AG10803 (cell line): Measurements from ENCODE around the gene CDK14.
A peak's percentile ranks its signal among the peaks of the same experiment; 100 is the strongest.

Source experiments
- DNase-seq: peaks from one replicate; pipeline ENCODE4 v3.0.0; 2010; ENCODE audit warnings: low read depth
- H3K4me3 ChIP-seq: 2 replicates; pipeline ENCODE4 v1.5.1; 2011; ENCODE audit warnings: mild to moderate bottlenecking, low read length, control low read depth
- TF ChIP-seq, protein P1 (sequence below): conservative IDR thresholded peaks from 2 replicates; pipeline ENCODE4 v1.5.1; 2011; ENCODE audit warnings: mild to moderate bottlenecking, low read length, control low read depth, inconsistent platforms

Gene CDK14

DNA sequence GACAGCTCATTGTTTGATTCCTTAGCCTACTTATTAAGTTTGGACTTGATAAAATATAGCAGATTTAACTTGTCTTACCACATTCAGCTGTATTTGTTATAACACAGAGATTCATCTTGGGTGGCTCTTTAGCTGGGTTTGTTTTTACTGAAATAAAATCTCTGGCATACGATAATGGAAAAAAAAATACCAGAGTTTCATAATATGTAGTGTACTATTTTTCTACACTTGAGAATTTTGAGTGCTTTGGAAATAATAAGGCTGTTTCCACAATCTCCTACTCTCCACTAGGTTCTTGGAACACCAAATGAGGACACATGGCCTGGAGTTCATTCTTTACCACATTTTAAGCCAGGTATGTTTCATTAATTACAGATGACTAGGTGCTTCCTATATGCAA, 449.5 kb downstream of the CDK14 start:
- H3K4me3 ChIP-seq = no peak overlapping the region
- TF ChIP-seq, protein P1, sequence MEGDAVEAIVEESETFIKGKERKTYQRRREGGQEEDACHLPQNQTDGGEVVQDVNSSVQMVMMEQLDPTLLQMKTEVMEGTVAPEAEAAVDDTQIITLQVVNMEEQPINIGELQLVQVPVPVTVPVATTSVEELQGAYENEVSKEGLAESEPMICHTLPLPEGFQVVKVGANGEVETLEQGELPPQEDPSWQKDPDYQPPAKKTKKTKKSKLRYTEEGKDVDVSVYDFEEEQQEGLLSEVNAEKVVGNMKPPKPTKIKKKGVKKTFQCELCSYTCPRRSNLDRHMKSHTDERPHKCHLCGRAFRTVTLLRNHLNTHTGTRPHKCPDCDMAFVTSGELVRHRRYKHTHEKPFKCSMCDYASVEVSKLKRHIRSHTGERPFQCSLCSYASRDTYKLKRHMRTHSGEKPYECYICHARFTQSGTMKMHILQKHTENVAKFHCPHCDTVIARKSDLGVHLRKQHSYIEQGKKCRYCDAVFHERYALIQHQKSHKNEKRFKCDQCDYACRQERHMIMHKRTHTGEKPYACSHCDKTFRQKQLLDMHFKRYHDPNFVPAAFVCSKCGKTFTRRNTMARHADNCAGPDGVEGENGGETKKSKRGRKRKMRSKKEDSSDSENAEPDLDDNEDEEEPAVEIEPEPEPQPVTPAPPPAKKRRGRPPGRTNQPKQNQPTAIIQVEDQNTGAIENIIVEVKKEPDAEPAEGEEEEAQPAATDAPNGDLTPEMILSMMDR = no peak
- no peak for DNase-seq

DNA sequence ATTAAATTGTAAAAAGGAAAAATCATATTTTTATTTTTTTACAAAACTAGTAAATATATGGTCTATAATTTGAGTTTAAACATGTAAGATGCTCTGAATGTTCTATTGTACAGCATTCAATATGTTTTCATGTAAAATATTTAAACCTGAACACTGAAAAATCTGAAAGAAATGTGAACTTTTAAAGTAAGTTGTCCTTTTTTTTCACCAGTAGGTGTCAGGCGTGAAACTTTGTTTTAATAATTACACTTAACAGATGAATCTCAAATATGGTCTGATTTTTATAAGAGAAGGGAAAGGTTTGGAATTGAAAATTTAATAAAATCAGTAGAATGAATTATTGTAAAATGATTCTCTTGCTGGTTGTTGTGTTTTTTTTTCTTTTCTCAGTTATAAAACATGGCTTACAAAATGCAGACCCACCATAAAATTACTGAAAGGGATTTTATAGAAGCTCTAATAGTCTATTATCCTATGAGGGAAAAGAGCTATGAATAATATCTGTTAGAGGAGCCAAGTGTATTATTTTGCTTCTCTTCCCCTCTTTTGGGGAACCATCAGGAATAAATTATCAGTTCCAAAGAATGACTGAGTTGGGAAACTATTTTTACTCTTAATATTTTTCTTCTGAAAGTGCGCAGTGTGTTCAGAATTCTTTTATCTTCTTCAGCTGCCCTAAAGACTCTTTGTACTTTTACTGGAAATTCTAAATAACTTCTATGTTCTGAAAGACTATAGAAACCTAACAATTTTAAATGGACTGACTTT, 450.4 kb downstream of the CDK14 start:
- TF ChIP-seq, protein P1 = peak; percentile 54
- H3K4me3 ChIP-seq = no peak overlapping the region
- peak; percentile 44 for DNase-seq

GRCh38 chr7:91047636-91048035, 451.5 kb downstream of the CDK14 start:
- TF ChIP-seq, protein P1 = no peak
- DNase-seq = peak; percentile 25
- no peak overlapping the region for H3K4me3 ChIP-seq

DNA sequence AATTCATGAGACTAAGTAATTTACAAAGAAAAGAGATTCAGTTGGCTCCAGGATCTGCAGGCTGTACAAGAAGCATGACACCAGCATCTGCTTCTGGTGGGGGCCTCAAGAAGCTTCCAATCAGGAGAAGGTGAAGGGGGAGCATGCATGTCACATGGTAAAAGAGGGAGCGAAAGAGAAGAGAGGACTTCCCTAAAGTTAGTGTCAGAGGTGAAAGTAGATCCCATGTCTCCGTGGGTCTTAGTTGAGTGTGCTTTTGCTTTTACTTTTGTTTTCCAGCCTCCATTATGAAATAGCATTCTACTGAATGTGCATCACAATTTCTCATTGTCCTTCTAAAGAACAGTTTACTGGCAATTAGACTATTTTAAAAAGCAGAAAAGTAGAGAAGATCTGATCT, 454.6 kb downstream of the CDK14 start:
- TF ChIP-seq, protein P1 = no peak
- no peak overlapping the region for H3K4me3 ChIP-seq
- DNase-seq = no peak

DNA sequence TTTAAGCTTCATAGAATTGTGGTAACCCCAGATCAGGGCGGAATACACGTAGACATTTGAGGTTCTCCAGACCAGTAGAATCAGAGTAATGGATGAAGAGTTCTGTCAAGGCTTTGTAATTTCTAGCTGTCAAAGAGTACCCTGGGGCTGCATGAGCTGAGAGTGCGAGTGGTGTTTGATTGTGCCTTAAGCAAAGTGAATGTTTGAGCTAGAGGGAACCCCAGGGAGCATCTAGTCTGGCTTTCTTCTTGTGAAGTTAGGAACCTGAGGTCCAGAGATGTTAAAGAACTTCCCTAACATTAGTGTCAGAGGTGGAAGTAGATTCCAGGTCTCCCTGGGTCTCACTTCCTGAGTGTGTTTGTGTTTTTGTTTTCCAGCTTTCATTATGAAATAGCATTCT, 455.8 kb downstream of the CDK14 start:
- DNase-seq = no peak
- no peak overlapping the region for H3K4me3 ChIP-seq
- TF ChIP-seq, protein P1 = no peak

- TF ChIP-seq, protein P1 = no peak
- DNase-seq = no peak
- no peak overlapping the region for H3K4me3 ChIP-seq
These were observed 458.3 kb downstream of the CDK14 start for GRCh38 chr7:91054374-91054773.

GRCh38 chr7:91055219-91055618, 459.1 kb downstream of the CDK14 start:
- H3K4me3 ChIP-seq = no peak overlapping the region
- DNase-seq = no peak
- TF ChIP-seq, protein P1 = peak; percentile 21; the same call in 1 of the 2 replicates
